H9 (cell line): ENCODE measurements around the gene PRODH2. TPM values are rescaled to one million over a fixed set of nuclear protein-coding genes. Genes with fewer than 3 reads are reported as not detected.

Source experiments
- DNase-seq: peaks from one replicate; pipeline ENCODE4 v3.0.0-alpha.2; 2017
- H2AFZ ChIP-seq: one replicate; pipeline ENCODE4 v1.6.1; 2013; ENCODE audit warnings: mild to moderate bottlenecking, low read length, control low read depth, moderate library complexity
- H2AK5ac ChIP-seq: 2 replicates; pipeline ENCODE4 v1.6.1; 2013; ENCODE audit warnings: low read length, control low read depth, mixed read lengths; ENCODE audit not compliant: insufficient read length
- H2BK120ac ChIP-seq: one replicate; pipeline ENCODE4 v1.6.1; 2013; ENCODE audit warnings: low read depth, mild to moderate bottlenecking, low read length, control low read depth, inconsistent platforms; ENCODE audit not compliant: poor library complexity, severe bottlenecking
- H2BK12ac ChIP-seq: 2 replicates; pipeline ENCODE4 v1.6.1; 2013; ENCODE audit warnings: low read length, control low read depth, mixed read lengths, low read depth; ENCODE audit not compliant: insufficient read length
- H2BK15ac ChIP-seq: 2 replicates; pipeline ENCODE4 v1.6.1; 2013; ENCODE audit warnings: low read depth, low read length, control low read depth
- H2BK20ac ChIP-seq: one replicate; pipeline ENCODE4 v1.6.1; 2013; ENCODE audit warnings: low read depth, mild to moderate bottlenecking, low read length, control low read depth, inconsistent platforms; ENCODE audit not compliant: poor library complexity, severe bottlenecking
- H2BK5ac ChIP-seq: 2 replicates; pipeline ENCODE4 v1.6.1; 2013; ENCODE audit warnings: low read length, control low read depth, mixed read lengths; ENCODE audit not compliant: insufficient read length
- H3K14ac ChIP-seq: 2 replicates; pipeline ENCODE4 v1.6.1; 2013; ENCODE audit warnings: low read length, control low read depth; ENCODE audit not compliant: insufficient read depth
- H3K18ac ChIP-seq: 2 replicates; pipeline ENCODE4 v1.6.1; 2013; ENCODE audit warnings: low read depth, mild to moderate bottlenecking, mixed read lengths, low read length, control low read depth; ENCODE audit not compliant: insufficient read length
- H3K23ac ChIP-seq: 2 replicates; pipeline ENCODE4 v1.6.1; 2013; ENCODE audit warnings: low read length, control low read depth, mixed read lengths, low read depth; ENCODE audit not compliant: insufficient read length
- H3K23me2 ChIP-seq: 2 replicates; pipeline ENCODE4 v1.6.1; 2013; ENCODE audit warnings: low read depth, mild to moderate bottlenecking, mixed read lengths, low read length, control low read depth; ENCODE audit not compliant: insufficient read length, poor library complexity, severe bottlenecking
- H3K27ac ChIP-seq: 2 replicates; pipeline ENCODE4 v1.5.1; 2013; ENCODE audit warnings: low read length, control low read depth, mixed read lengths, low read depth; ENCODE audit not compliant: insufficient read length
- H3K27me3 ChIP-seq: 2 replicates; pipeline ENCODE4 v1.6.1; 2013; ENCODE audit warnings: low read length, control low read depth, inconsistent platforms; ENCODE audit not compliant: insufficient read depth
- H3K4ac ChIP-seq: 2 replicates; pipeline ENCODE4 v1.6.1; 2013; ENCODE audit warnings: low read depth, mild to moderate bottlenecking, control low read depth, inconsistent platforms, low read length, moderate library complexity
- H3K4me1 ChIP-seq: 2 replicates; pipeline ENCODE4 v1.6.1; 2013; ENCODE audit warnings: low read length, control low read depth, inconsistent platforms; ENCODE audit not compliant: insufficient read depth
- H3K4me2 ChIP-seq: 2 replicates; pipeline ENCODE4 v1.6.1; 2013; ENCODE audit warnings: low read length, control low read depth, mixed read lengths; ENCODE audit not compliant: insufficient read length, insufficient read depth
- H3K56ac ChIP-seq: 2 replicates; pipeline ENCODE4 v1.6.1; 2013; ENCODE audit warnings: low read depth, mild to moderate bottlenecking, mixed read lengths, low read length, control low read depth; ENCODE audit not compliant: insufficient read length
- H3K79me1 ChIP-seq: 2 replicates; pipeline ENCODE4 v1.6.1; 2013; ENCODE audit warnings: low read depth, mild to moderate bottlenecking, moderate library complexity, low read length, control low read depth, inconsistent platforms; ENCODE audit not compliant: insufficient read depth, poor library complexity, severe bottlenecking
- H3K79me2 ChIP-seq: 2 replicates; pipeline ENCODE4 v1.6.1; 2013; ENCODE audit warnings: low read length, control low read depth, inconsistent platforms; ENCODE audit not compliant: insufficient read depth
- H3K9ac ChIP-seq: 2 replicates; pipeline ENCODE4 v1.6.1; 2013; ENCODE audit warnings: low read length, control low read depth, mixed read lengths; ENCODE audit not compliant: insufficient read length; ENCODE audit errors: extremely low read depth
- H3K9me3 ChIP-seq: one replicate; pipeline ENCODE4 v1.6.1; 2013; ENCODE audit warnings: low read depth, low read length, inconsistent platforms; ENCODE audit not compliant: control insufficient read depth
- H3T11ph ChIP-seq: one replicate; pipeline ENCODE4 v1.6.1; 2013; ENCODE audit warnings: mild to moderate bottlenecking, low read length, control low read depth, inconsistent platforms
- H4K20me1 ChIP-seq: one replicate; pipeline ENCODE4 v1.6.1; 2013; ENCODE audit not compliant: control insufficient read depth, insufficient read length, insufficient read depth
- H4K5ac ChIP-seq: 2 replicates; pipeline ENCODE4 v1.6.1; 2013; ENCODE audit warnings: low read depth, mild to moderate bottlenecking, mixed read lengths, low read length, control low read depth; ENCODE audit not compliant: insufficient read length
- H4K8ac ChIP-seq: replicated peaks from 2 replicates; pipeline ENCODE4 v1.6.1; 2013; ENCODE audit warnings: low read length, control low read depth, mixed read lengths, low read depth; ENCODE audit not compliant: insufficient read length
- H4K91ac ChIP-seq: 2 replicates; pipeline ENCODE4 v1.6.1; 2013; ENCODE audit warnings: low read depth, mild to moderate bottlenecking, moderate library complexity, mixed read lengths, low read length, control low read depth; ENCODE audit not compliant: insufficient read length
- H3K27ac Mint-ChIP-seq, 3 experiments: 2 replicates in 2 of 3; 3 replicates in 1 of 3; pipeline ENCODE4 v1.8.0; 2020 to 2021; ENCODE audit warnings: mixed read lengths in 3 of 3, mild to moderate bottlenecking in 1 of 3, moderate library complexity in 1 of 3
- H3K27me3 Mint-ChIP-seq: 2 replicates; pipeline ENCODE4 v1.8.0; 2021; ENCODE audit warnings: low read depth, mild to moderate bottlenecking, moderate library complexity, mixed read lengths
- H3K36me3 Mint-ChIP-seq, 3 experiments: 2 replicates in 2 of 3; 3 replicates in 1 of 3; pipeline ENCODE4 v1.8.0; 2020 to 2021; ENCODE audit warnings: low read depth in 3 of 3, mixed read lengths in 3 of 3; ENCODE audit not compliant: insufficient read depth in 1 of 3
- H3K4me1 Mint-ChIP-seq, 2 experiments: 2 replicates each; pipeline ENCODE4 v1.8.0; 2020; ENCODE audit warnings: mixed read lengths in 2 of 2
- H3K4me3 Mint-ChIP-seq, 2 experiments: 2 replicates in 1 of 2; 3 replicates in 1 of 2; pipeline ENCODE4 v1.8.0; 2020 to 2021; ENCODE audit warnings: mild to moderate bottlenecking in 2 of 2, mixed read lengths in 2 of 2, moderate library complexity in 1 of 2
- H3K9me3 Mint-ChIP-seq, 2 experiments: 2 replicates in 1 of 2; 3 replicates in 1 of 2; pipeline ENCODE4 v1.8.0; 2020; ENCODE audit warnings: mild to moderate bottlenecking in 2 of 2, mixed read lengths in 2 of 2, moderate library complexity in 1 of 2
- CTCF ChIP-seq: fragments of 200-600 bp; sonication (generic); conservative IDR thresholded peaks from 3 replicates; pipeline ENCODE4 v1.8.0; 2021; ENCODE audit warnings: antibody characterized with exemption, mild to moderate bottlenecking
- WGBS: extraction: QIAGEN DNeasy Blood & Tissue Kit; methylation state at CpG from one replicate; pipeline ENCODE4 v1.1.7; 2013; ENCODE audit warnings: missing lambda C conversion rate, low lambda C conversion rate, mixed read lengths; ENCODE audit not compliant: insufficient read length; ENCODE audit errors: extremely low coverage; 5-methylcytosine and 5-hydroxymethylcytosine counted together
- total RNA-seq: library from RNA; stranded (reverse); gene quantifications from 2 replicates; pipeline ENCODE4 v1.2.1, GENCODE V29; 2021

The PRODH2 gene
- total RNA-seq, 1 experiment from 2014 or later, result not detected

- no peak overlapping the region for H4K8ac ChIP-seq
- no peaks in the 10 kb centered on the region for H3K9me3 ChIP-seq
- H3K79me2 ChIP-seq, result no peaks in the 10 kb centered on the region
- H3K9ac ChIP-seq, result no peak overlapping the region
- peaks cover 18% of the 10 kb centered on the region; the same call in 1 of the 2 replicates for H3K27me3 ChIP-seq
- no peak overlapping the region for H3K56ac ChIP-seq
- no peaks in the 10 kb centered on the region for H3K79me1 ChIP-seq
- no CpG with 5 or more reads among the region's 8 CpGs for whole genome bisulfite sequencing
- no peak overlapping the region for H3K23ac ChIP-seq
- H3K4me2 ChIP-seq, result no peak overlapping the region
- no peak overlapping the region for H2BK15ac ChIP-seq
- Mint-ChIP-seq H3K4me1 (peaks cover 25 to 40% of the 10 kb centered on the region in 2 experiments), H3K4me3 (no peak overlapping the region), H3K9me3 (peaks cover 2 to 3% of the 10 kb centered on the region in 2 experiments; a peak in 2 of 5 replicates), H3K27ac (no peak overlapping the region), H3K27me3 (peaks cover 81% of the 10 kb centered on the region), H3K36me3 (no peaks in the 10 kb centered on the region; a peak in 1 of 7 replicates)
- no peak overlapping the region for H2BK12ac ChIP-seq
- no peak overlapping the region for H2BK120ac ChIP-seq
- no peak overlapping the region for H3K14ac ChIP-seq
- no peak overlapping the region for H4K91ac ChIP-seq
- no peak overlapping the region for H2AFZ ChIP-seq
- no peak for DNase-seq
- no peaks in the 10 kb centered on the region for H3K4me1 ChIP-seq
- TF ChIP-seq CTCF, result no peak
- H4K20me1 ChIP-seq, result no peaks in the 10 kb centered on the region
- no peak overlapping the region for H2AK5ac ChIP-seq
- no peak overlapping the region for H3T11ph ChIP-seq
- no peak overlapping the region for H2BK20ac ChIP-seq
- H3K18ac ChIP-seq, result no peak overlapping the region
- H3K27ac ChIP-seq, result no peak overlapping the region
- peaks cover 18% of the 10 kb centered on the region for H3K23me2 ChIP-seq
- H3K4ac ChIP-seq, result no peak overlapping the region
- H2BK5ac ChIP-seq, result no peak overlapping the region
- H4K5ac ChIP-seq, result no peak overlapping the region
These were observed 35.8 kb upstream of the PRODH2 start for GRCh38 chr19:35848486-35848885.
